Naive thymus-derived CD4-positive, alpha-beta T cell (primary cell): ENCODE data around the gene ZSCAN9. TPM values are rescaled to one million over a fixed set of nuclear protein-coding genes. Genes with fewer than 3 reads are reported as not detected.
A peak's percentile ranks its signal among the peaks of the same experiment; 100 is the strongest.

Source experiments
- ATAC-seq: fragments of 150-1000 bp; cut with Tn5 transposase; 2 replicates; pipeline ENCODE4 v1.10.0; 2021; ENCODE audit warnings: mild to moderate bottlenecking, moderate library complexity
- CTCF ChIA-PET: fragments of 350-600 bp; sonication (Branson Sonifier 250); formaldehyde crosslinking; loops from one replicate; lab custom pipeline; 2021; ENCODE audit warnings: antibody characterized with exemption; lab: Charles Lee
- POLR2A ChIA-PET: fragments of 350-600 bp; sonication (Branson Sonifier 250); formaldehyde crosslinking; loops from one replicate; lab custom pipeline; 2021; ENCODE audit warnings: antibody characterized with exemption, inconsistent platforms; lab: Charles Lee
- DNase-seq, 9 donors: peaks; one replicate each; pipeline versions ENCODE4 v3.0.0 to v3.0.0-alpha.2; 2020 to 2022; ENCODE audit warnings: mixed read lengths in 1 of 9
- H3K27ac ChIP-seq: one replicate; pipeline ENCODE4 v1.7.0; 2013; ENCODE audit warnings: mild to moderate bottlenecking, low read depth, low read length, moderate library complexity
- H3K27me3 ChIP-seq, 2 donors: one replicate each; pipeline ENCODE4 v1.7.0; 2013; ENCODE audit warnings: low read length in 2 of 2, mild to moderate bottlenecking in 2 of 2, moderate library complexity in 2 of 2; ENCODE audit not compliant: control insufficient read depth in 2 of 2, insufficient read depth in 2 of 2
- H3K36me3 ChIP-seq, 3 experiments: 1 replicate in 2 of 3; 2 replicates in 1 of 3; pipeline ENCODE4 v1.7.0; 2013; ENCODE audit warnings: low read length in 3 of 3, mild to moderate bottlenecking in 3 of 3, moderate library complexity in 1 of 3; ENCODE audit not compliant: insufficient read depth in 3 of 3, control insufficient read depth in 2 of 3
- H3K4me1 ChIP-seq, 2 donors: one replicate each; pipeline ENCODE4 v1.7.0; 2013; ENCODE audit warnings: low read length in 2 of 2, mild to moderate bottlenecking in 2 of 2, moderate library complexity in 1 of 2; ENCODE audit not compliant: control insufficient read depth in 2 of 2, insufficient read depth in 2 of 2
- H3K4me3 ChIP-seq: 2 replicates; pipeline ENCODE4 v1.7.0; 2013; ENCODE audit warnings: mild to moderate bottlenecking, low read length
- H3K9me3 ChIP-seq, 3 experiments: 1 replicate in 2 of 3; 2 replicates in 1 of 3; pipeline ENCODE4 v1.7.0; 2013; ENCODE audit warnings: low read length in 3 of 3; ENCODE audit not compliant: control insufficient read depth in 2 of 3
- H3K27ac Mint-ChIP-seq, 9 donors: one replicate each; pipeline ENCODE4 v1.8.0; 2020 to 2022; ENCODE audit warnings: mixed read lengths in 9 of 9, mild to moderate bottlenecking in 8 of 9, moderate library complexity in 5 of 9, inconsistent platforms in 2 of 9
- H3K27me3 Mint-ChIP-seq, 5 donors: one replicate each; pipeline ENCODE4 v1.8.0; 2021 to 2022; ENCODE audit warnings: mixed read lengths in 5 of 5, mild to moderate bottlenecking in 1 of 5
- H3K36me3 Mint-ChIP-seq, 5 donors: one replicate each; pipeline ENCODE4 v1.8.0; 2020 to 2022; ENCODE audit warnings: mixed read lengths in 5 of 5, mild to moderate bottlenecking in 3 of 5, inconsistent platforms in 1 of 5
- H3K4me1 Mint-ChIP-seq, 7 donors: one replicate each; pipeline ENCODE4 v1.8.0; 2020 to 2022; ENCODE audit warnings: mixed read lengths in 7 of 7, mild to moderate bottlenecking in 3 of 7, inconsistent platforms in 1 of 7
- H3K4me3 Mint-ChIP-seq, 10 donors: one replicate each; pipeline ENCODE4 v1.8.0; 2020 to 2022; ENCODE audit warnings: mild to moderate bottlenecking in 10 of 10, mixed read lengths in 10 of 10, moderate library complexity in 6 of 10, inconsistent platforms in 2 of 10
- H3K9me3 Mint-ChIP-seq, 11 donors: one replicate each; pipeline ENCODE4 v1.8.0; 2020 to 2022; ENCODE audit warnings: mixed read lengths in 11 of 11, mild to moderate bottlenecking in 4 of 11, inconsistent platforms in 1 of 11, moderate library complexity in 1 of 11
- intact Hi-C, 2 donors: fragments of 100-400 bp; cut with micrococcal nuclease; formaldehyde crosslinking; loops; one replicate each; pipeline ENCODE4 v1.15.1; 2023
- polyA plus RNA-seq, 2 donors: library from polyadenylated mRNA; unstranded; fragments of 300-500 nt; fragmentation: Illumina TruSeq; gene quantifications; one replicate each; pipeline ENCODE4 v1.2.3, GENCODE V29; 2021
- total RNA-seq, 6 experiments: library from RNA in 5 of 6; stranded (reverse) in 5 of 6; gene quantifications; 1 replicate in 5 of 6; 2 replicates in 1 of 6; pipeline ENCODE4 v1.2.3 and lab custom pipeline; 2021 to 2026

The ZSCAN9 gene
- total and polyA plus RNA-seq, 7 experiments from 2014 or later, result 0.59 to 5.2 (median 1.2) TPM; not detected in 1

DNA sequence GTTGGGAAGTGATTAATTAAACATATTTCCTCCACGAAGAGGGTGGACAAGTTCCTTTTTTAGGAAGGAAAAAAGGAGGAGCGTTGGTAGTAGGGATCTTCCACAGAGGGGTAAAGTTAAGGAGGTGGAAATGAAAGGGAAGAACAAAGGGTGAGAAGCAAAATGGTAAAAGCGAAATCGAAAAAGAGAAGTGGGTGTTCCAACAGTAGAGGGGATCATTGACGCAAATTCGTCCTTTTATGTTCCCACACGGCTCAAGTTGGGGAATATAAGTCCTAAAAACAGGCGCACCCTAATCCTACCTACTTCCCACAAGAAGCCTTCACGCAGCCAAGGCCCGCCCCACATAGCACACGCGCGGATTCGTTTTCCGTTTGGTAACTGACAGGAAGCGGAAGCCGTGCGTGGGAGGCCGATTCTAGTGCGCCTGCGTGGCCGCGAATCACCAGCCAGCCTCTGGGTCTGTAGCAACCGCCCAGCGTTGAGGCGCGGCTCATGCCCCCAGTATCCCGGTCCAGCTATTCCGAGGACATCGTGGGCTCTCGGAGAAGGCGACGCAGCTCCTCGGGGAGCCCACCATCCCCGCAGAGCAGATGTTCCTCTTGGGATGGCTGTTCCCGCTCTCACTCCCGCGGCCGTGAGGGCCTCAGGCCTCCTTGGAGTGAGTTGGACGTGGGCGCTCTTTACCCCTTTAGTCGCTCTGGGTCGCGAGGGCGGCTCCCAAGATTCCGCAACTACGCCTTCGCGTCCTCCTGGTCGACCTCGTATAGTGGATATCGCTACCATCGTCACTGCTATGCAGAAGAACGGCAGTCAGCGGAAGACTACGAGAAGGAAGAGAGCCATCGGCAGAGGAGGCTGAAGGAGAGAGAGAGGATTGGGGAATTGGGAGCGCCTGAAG, 34.1 kb downstream of the ZSCAN9 start, which contains the start of gene NKAPL:
TSS of gene NKAPL (plus strand) at position 421 of the 901 bp plus-strand sequence. CDS start at position 496, 75 bp downstream.
- ATAC-seq, result peak; percentile 80
- peak within 1 kb of the TSS; percentile 1 for H3K4me3 ChIP-seq
- H3K9me3 ChIP-seq, result peaks cover 0 to 8% (median 0%) of the 10 kb centered on the region in 3 experiments
- peaks cover 0 to 4% of the 10 kb centered on the region in 2 donors for H3K4me1 ChIP-seq
- H3K36me3 ChIP-seq, result no peaks in the 10 kb centered on the region
- DNase-seq, result peak in 7 of 9 donors; percentile 13 to 52 (median 38)
- ChIA-PET CTCF (interaction anchor here (0.7 to 1.6 kb wide), 2 partner anchors 24 to 117 kb away, joined by 3 to 4 read pairs; no protein-coding TSS in a partner anchor), POLR2A (no interaction called here)
- no peak within 1 kb of the TSS for H3K27ac ChIP-seq
- H3K27me3 ChIP-seq, result no peaks in the 10 kb centered on the region
- intact Hi-C loops, result no loop called here
- peak within 1 kb of the TSS in 4 of 9 donors; percentile 28 to 81 (median 43) for H3K27ac Mint-ChIP-seq
- H3K36me3 Mint-ChIP-seq, result peaks cover 0 to 10% (median 4%) of the 10 kb centered on the region in 5 donors
- peaks cover 0 to 24% (median 8%) of the 10 kb centered on the region in 11 donors for H3K9me3 Mint-ChIP-seq
- peaks cover 0 to 14% (median 10%) of the 10 kb centered on the region in 7 donors for H3K4me1 Mint-ChIP-seq
- H3K27me3 Mint-ChIP-seq, result peaks cover 0 to 16% (median 6%) of the 10 kb centered on the region in 5 donors
- H3K4me3 Mint-ChIP-seq, result peak within 1 kb of the TSS in 8 of 10 donors; percentile 16 to 75 (median 52)

DNA sequence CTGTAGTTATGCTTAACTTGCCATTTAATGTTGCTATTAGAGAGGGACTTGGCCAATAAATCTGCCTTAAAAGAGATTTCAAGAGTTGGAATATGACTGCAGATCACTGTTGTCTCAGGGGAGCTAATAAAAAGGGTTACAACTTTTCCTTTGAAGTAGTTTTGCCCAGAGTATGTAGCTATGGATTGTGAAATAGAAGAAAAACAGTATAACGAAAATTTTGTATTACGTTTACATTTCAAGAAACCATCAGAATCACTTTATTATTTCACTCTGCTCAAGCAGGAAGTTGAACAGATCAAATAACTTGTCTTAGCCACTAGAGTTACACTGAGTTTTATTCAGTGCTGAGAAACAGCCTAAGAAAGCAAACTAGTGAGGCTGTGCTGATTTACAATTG, 38.8 kb downstream of the ZSCAN9 start:
- peaks cover 0 to 6% (median 0%) of the 10 kb centered on the region in 5 donors for H3K36me3 Mint-ChIP-seq
- no peak overlapping the region for H3K4me3 Mint-ChIP-seq
- H3K9me3 ChIP-seq, result peaks cover 0 to 8% (median 0%) of the 10 kb centered on the region in 3 experiments
- H3K9me3 Mint-ChIP-seq, result peaks cover 0 to 15% (median under 1%) of the 10 kb centered on the region in 11 donors
- H3K27me3 Mint-ChIP-seq, result peaks cover 0 to 11% (median 9%) of the 10 kb centered on the region in 5 donors
- ChIA-PET CTCF (interaction anchor here (0.6 kb wide), 1 partner anchor 12 kb away, joined by 3 read pairs; no protein-coding TSS in a partner anchor), POLR2A (no interaction called here)
- H3K27ac ChIP-seq, result no peak overlapping the region
- no peaks in the 10 kb centered on the region for H3K27me3 ChIP-seq
- peaks cover 6 to 20% (median 11%) of the 10 kb centered on the region in 7 donors for H3K4me1 Mint-ChIP-seq
- ATAC-seq (no peak), DNase-seq (no peak)
- H3K36me3 ChIP-seq, result peaks cover 0 to 4% (median 0%) of the 10 kb centered on the region in 3 experiments
- H3K4me1 ChIP-seq, result peaks cover 0 to 24% of the 10 kb centered on the region in 2 donors
- no peak overlapping the region for H3K4me3 ChIP-seq
- H3K27ac Mint-ChIP-seq, result peak overlapping the region in 1 of 9 donors; percentile 19
- intact Hi-C loops, result no loop called here

DNA sequence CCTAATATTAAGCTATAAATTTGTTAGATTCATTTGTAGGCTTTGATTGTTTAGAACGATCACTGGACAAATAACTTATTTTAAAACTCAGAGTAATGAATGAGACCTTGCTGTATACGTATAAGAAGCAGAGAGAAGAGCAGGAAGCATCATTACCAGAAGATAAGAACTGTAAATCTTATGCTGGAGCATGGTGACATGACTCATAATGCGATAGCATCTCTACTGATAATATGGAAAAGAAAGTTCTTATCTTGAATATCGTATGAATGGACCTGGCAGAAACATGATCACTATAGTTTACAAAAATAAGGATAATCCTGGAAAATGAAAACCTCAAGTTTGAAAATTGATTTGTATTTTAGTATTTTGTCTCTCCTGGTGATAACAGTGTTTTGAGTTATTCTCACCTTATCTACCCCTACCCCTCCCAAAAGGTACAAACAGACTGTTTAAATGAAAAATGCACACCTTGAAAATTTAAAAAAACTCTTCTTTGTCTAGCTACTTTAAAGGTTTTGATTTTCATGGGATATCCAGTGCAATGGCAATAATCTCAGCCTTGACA, 39.8 kb downstream of the ZSCAN9 start:
- CTCF ChIA-PET, result no interaction called here
- peaks cover 0 to 9% (median 5%) of the 10 kb centered on the region in 5 donors for H3K27me3 Mint-ChIP-seq
- intact Hi-C loops, result loop anchor here in 1 of 2 donors (5.0 kb wide), 2 partner anchors 177 to 322 kb away; partner anchors contain the start of gene ZSCAN23
- peaks cover 6 to 25% (median 14%) of the 10 kb centered on the region in 7 donors for H3K4me1 Mint-ChIP-seq
- peaks cover 0 to 9% (median 0%) of the 10 kb centered on the region in 5 donors for H3K36me3 Mint-ChIP-seq
- Histone ChIP-seq H3K36me3 (peaks cover 0 to 4% (median 0%) of the 10 kb centered on the region in 3 experiments), H3K27ac (no peak overlapping the region), H3K27me3 (no peaks in the 10 kb centered on the region), H3K4me3 (no peak overlapping the region), H3K4me1 (peaks cover 0 to 24% of the 10 kb centered on the region in 2 donors), H3K9me3 (no peaks in the 10 kb centered on the region)
- H3K27ac Mint-ChIP-seq, result no peak overlapping the region
- H3K9me3 Mint-ChIP-seq, result peaks cover 0 to 6% (median 0%) of the 10 kb centered on the region in 11 donors
- DNase-seq (no peak), ATAC-seq (no peak)
- POLR2A ChIA-PET, result interaction anchor here (1.1 to 1.3 kb wide), 3 partner anchors 9 to 123 kb away, joined by 3 to 5 read pairs (median 4); partner anchors contain the start of genes ZKSCAN4 and ZKSCAN8
- H3K4me3 Mint-ChIP-seq, result no peak overlapping the region

DNA sequence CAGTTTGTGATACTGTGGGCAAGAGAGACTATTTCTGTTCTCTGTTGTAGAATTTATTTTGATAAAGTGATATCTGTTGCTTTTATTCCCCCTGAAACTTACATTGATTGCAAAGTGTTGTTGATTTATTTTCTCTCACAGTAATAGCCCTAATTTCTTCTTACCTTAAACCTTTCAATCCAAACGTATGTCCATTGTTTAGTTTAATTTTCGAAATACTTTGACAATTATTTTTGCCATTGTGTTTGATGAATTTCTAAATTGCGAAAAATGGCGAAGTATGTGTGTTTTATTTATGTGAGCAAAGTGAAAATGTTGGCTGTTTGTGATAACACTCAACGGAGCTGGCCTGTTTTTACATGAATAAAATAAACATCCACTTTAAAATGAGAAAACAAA, 41.5 kb downstream of the ZSCAN9 start:
- Mint-ChIP-seq H3K36me3 (peaks cover 0 to 17% (median 11%) of the 10 kb centered on the region in 5 donors), H3K4me3 (no peak overlapping the region), H3K9me3 (no peaks in the 10 kb centered on the region), H3K27ac (no peak overlapping the region), H3K4me1 (peaks cover 6 to 37% (median 24%) of the 10 kb centered on the region in 7 donors), H3K27me3 (peaks cover 0 to 7% (median 0%) of the 10 kb centered on the region in 5 donors)
- peaks cover 0 to 4% (median 0%) of the 10 kb centered on the region in 3 experiments for H3K36me3 ChIP-seq
- H3K27ac ChIP-seq, result peak overlapping the region; percentile 91
- CTCF ChIA-PET, result interaction anchor here (0.9 to 1.5 kb wide), 5 partner anchors 13 to 162 kb away, joined by 3 to 10 read pairs (median 5); partner anchors contain the start of gene ZKSCAN8
- ATAC-seq (no peak), DNase-seq (no peak)
- H3K4me3 ChIP-seq, result peak overlapping the region; percentile 96
- no peaks in the 10 kb centered on the region for H3K9me3 ChIP-seq
- intact Hi-C loops, result loop anchor here (2.0 to 5.0 kb wide), 4 partner anchors 68 to 321 kb away; partner anchors contain the start of gene ZSCAN23 (in 1 of the 2)
- POLR2A ChIA-PET, result interaction anchor here (0.6 to 4.0 kb wide), 20 partner anchors 9 to 429 kb away, joined by 3 to 86 read pairs (median 6); partner anchors contain the start of genes ZKSCAN3, ZKSCAN4, ZKSCAN8 and ZSCAN16
- H3K27me3 ChIP-seq, result no peaks in the 10 kb centered on the region
- H3K4me1 ChIP-seq, result peaks cover 0 to 24% of the 10 kb centered on the region in 2 donors

DNA sequence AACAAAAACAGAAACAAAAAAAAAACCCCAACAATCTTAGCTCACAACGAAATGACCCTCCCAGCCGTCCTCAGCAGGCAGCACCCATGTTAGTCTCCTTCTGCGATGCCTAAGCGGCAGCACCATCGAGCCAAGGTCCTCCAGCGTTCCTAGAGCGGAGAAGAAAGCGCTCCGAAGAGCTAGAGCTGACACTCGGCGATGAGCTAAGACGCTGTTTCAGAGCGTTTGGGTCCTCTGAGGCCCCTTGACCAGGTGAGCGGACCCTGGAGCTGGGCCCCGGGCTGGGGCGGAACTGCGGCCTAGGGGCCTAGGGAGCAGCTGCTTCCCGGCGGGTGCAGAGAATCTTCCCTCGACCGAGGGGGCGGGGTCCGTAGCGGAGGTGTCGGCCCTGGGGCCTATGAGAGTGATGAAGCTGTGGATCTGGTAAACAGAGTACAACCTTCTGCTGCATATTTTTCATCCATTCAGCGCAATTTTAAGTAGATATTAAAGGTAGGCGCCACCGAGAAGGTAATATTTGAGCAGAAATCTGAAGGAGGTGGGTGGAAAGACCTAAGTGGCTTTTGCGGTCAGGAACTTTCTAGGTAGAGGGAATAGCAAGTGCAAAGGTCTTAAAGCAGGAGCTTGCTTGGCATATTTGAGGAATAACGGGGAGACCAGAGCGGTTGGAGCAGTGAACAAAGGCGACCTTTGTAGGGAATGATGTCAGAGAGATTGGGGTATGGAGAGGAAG, 42.1 kb downstream of the ZSCAN9 start, which contains the start of gene ZSCAN26:
TSS of gene ZSCAN26 (plus strand) at position 182 of the 733 bp plus-strand sequence. CDS start 4,777 bp downstream, outside the sequence.
- peaks cover 0 to 19% (median 14%) of the 10 kb centered on the region in 5 donors for H3K36me3 Mint-ChIP-seq
- ChIA-PET CTCF (interaction anchor here (0.6 to 1.8 kb wide), 10 partner anchors 14 to 571 kb away, joined by 3 to 10 read pairs (median 4); partner anchors contain the start of genes ZKSCAN4, ZKSCAN8 and ZSCAN12), POLR2A (interaction anchor here (0.6 to 4.0 kb wide), 23 partner anchors 8 to 650 kb away, joined by 3 to 86 read pairs (median 5); partner anchors contain the start of genes ZKSCAN3, ZKSCAN4, ZKSCAN8 and ZSCAN16)
- peaks cover 0 to 9% (median 0%) of the 10 kb centered on the region in 3 experiments for H3K36me3 ChIP-seq
- H3K27ac Mint-ChIP-seq, result peak within 1 kb of the TSS in 1 of 9 donors; percentile 48
- ATAC-seq, result peak; percentile 96
- peak within 1 kb of the TSS; percentile 91 for H3K27ac ChIP-seq
- intact Hi-C loops, result loop anchor here (1.0 to 5.0 kb wide), 16 partner anchors 14 to 788 kb away; partner anchors contain the start of genes ZKSCAN3 (in 2 of the 2), ZKSCAN4 (in 2 of the 2), ZSCAN12 (in 2 of the 2) and PGBD1 (in 1 of the 2)
- peaks cover 0 to 7% (median 0%) of the 10 kb centered on the region in 5 donors for H3K27me3 Mint-ChIP-seq
- H3K9me3 Mint-ChIP-seq, result no peaks in the 10 kb centered on the region
- no peaks in the 10 kb centered on the region for H3K27me3 ChIP-seq
- DNase-seq, result peak; percentile 67 to 91 (median 87)
- peaks cover 6 to 37% (median 24%) of the 10 kb centered on the region in 7 donors for H3K4me1 Mint-ChIP-seq
- peak within 1 kb of the TSS; percentile 96 for H3K4me3 ChIP-seq
- no peaks in the 10 kb centered on the region for H3K9me3 ChIP-seq
- H3K4me3 Mint-ChIP-seq, result peak within 1 kb of the TSS in 1 of 10 donors; percentile 30
- H3K4me1 ChIP-seq, result peaks cover 0 to 24% of the 10 kb centered on the region in 2 donors
